GM18507 (cell line): ENCODE data around the gene SCNN1A.
A peak's percentile ranks its signal among the peaks of the same experiment; 100 is the strongest.
"Not testable (repeated sequence)": the region's sequence is repeated elsewhere in the genome, so short reads cannot be mapped to it uniquely, and the experiment has no call there.

Experiments
- DNase-seq: peaks from one replicate; pipeline ENCODE4 v3.0.0; 2011; ENCODE audit warnings: low read depth; ENCODE audit not compliant: insufficient read length; ENCODE audit errors: extremely low spot score
- FAIRE-seq: peaks from 2 replicates; lab custom pipeline; 2011; peaks lifted over from hg19 to GRCh38; lab: Jason Lieb, UNC

Gene SCNN1A

DNA sequence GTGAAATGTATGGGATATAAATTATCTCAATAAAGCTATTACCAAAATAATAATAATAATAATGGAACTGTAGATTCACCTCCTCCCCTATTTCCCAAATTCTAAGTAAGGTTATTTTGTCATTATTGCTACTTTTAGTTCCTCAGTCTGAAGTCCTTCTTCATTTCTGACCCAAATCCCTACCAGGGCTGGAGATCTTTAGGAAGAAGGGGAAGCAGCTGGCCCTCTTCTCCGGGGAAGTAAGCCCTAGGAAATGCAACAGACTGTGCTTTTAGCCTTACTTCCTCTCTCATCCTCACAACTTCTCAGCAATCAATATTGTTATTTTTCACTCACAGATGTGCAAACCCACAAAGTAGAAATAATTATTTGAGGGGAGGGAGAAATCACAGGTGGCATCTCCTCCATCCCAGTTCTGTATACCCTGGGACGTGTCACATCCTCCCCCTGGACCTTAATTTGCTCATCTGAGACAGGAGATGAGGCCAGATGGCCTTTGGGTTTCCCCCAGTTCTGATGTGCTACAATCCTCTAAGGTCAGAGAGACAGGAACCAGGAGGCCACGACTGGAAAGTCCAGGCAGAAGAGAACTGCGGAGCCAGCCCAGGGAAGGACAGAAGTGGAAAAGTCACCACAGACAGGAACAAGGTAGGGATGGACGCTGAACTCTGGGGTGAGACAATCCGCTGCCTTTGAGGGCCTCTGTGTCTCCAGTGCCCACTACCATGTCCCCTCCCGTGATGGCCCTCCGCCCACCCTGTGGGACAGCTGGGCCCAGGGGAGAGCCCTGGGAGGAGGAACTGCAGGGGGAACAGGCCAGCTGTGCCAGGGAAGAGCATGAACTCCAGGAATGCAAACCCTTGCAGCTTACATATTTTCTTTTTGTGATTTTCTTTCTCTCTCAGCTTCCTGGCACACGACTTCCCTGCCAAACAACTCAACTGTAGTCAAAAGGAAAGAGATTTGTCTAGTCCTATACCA, 22.9 kb downstream of the SCNN1A start:
- FAIRE-seq (no peak), DNase-seq (no peak)

DNA sequence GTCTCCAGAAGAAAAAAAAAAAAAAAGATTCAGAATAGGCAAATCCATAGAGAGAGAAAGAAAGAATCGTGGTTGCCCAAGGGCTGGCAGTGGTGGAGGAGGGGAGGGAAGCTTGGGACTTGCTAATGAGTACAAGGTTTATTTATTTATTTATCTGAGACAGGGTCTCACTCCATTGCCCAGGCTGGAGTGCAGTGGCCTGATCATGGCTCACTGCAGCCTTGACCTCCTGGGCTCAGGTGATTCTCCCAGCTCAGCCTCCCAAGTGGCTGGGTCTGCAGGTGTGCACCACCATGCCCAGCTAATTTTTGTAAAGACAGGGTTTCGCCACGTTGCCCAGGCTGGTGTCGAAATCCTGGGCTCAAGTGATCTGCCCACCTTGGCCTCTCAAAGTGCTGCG, 23.7 kb downstream of the SCNN1A start:
- DNase-seq (no peak), FAIRE-seq (no peak)

DNA sequence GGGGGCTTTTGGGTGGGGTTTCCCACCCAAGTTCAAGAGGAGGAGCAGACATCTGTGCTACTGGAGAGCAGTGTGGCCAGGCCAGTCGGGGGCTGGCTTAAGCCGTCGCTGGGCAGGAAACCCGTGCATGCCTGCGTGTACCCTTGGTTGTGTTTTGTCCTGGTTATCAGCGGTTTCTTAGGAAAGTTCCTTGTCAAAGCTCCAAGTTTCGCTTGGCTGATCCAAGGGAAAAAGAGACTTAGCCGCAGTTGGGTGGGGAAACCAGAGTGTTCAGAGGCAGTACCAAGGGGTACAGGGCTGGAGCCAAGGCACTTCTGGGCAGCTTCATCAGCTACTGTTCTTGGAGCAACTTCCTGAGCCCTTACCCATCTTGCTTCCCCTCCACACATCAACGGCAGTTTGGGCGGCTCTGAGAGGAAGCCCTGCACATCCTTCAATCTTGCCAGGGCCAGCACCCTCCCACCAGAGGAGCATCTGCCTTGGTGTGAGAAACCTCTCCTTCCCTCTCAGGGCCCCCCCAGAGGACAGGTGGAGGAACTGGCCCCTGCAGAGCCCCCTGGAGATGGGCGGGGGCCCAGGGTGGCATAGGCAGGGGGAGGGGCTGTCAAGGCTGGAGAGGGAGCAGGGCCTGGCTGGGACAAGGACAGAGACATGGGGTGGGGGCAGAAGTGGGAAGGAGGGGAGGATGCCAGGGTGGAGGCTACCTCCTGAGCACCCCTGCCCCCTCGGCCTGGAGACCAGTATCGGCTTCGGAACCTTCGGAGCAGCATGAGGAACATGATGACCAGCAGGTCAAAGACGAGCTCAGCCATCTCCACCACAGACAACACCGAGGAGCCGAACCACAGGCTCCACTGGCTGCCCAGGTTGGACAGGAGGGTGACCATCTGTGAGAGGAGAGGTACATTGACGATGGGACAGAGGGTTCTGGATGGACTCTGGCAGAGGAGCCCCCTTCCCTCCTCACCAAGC, 27.7 kb downstream of the SCNN1A start:
- DNase-seq (no peak), FAIRE-seq (no peak)

DNA sequence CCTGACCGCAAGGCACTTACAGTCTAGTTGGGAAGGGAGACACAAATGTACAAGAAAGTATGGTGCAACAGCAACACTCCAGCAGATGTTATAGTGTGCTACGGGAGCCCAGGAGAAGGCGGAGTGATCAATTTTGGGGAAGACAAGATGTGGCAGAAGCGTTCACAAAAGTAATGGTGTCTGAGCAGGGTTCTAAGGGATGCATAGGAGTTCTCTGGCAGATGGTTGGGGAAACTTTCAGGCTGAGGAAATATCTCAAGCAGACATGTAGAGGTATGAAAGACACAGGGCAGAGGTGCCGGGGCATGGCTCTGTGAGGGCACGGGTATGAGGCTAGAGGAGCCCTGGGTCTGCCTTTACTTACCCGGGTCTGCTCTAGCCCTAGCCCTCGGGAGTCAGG, 28.4 kb downstream of the SCNN1A start:
- DNase-seq (no peak), FAIRE-seq (no peak)

DNA sequence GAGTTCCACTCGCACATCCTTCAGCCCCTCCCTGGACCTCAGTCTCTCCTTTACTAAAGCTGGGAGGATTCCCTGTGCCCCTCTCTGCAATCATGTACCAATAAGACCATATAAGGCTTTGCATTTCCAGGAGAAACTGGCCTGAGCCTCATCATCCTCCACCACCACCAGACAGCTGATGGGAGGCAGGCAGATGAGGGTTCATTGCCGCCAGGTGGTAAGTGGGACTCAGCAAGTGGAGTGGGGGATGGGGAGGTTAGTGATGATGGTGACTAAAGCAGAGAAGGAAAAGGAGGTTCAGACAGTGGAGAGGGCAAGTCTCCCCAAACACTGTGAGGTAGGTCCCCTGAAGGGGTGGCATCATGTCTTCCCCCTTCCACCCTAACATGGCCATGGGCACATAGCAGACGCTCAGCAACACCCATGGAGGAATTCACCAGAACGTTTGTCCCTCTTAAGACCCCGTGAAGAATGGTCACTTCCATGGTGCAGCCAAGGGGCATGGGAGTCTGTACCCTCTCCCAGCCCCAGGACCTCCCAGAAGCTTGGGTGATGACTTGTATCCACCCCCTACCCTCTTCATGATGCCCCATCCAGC, 29.0 kb downstream of the SCNN1A start:
- DNase-seq (no peak), FAIRE-seq (no peak)

DNA sequence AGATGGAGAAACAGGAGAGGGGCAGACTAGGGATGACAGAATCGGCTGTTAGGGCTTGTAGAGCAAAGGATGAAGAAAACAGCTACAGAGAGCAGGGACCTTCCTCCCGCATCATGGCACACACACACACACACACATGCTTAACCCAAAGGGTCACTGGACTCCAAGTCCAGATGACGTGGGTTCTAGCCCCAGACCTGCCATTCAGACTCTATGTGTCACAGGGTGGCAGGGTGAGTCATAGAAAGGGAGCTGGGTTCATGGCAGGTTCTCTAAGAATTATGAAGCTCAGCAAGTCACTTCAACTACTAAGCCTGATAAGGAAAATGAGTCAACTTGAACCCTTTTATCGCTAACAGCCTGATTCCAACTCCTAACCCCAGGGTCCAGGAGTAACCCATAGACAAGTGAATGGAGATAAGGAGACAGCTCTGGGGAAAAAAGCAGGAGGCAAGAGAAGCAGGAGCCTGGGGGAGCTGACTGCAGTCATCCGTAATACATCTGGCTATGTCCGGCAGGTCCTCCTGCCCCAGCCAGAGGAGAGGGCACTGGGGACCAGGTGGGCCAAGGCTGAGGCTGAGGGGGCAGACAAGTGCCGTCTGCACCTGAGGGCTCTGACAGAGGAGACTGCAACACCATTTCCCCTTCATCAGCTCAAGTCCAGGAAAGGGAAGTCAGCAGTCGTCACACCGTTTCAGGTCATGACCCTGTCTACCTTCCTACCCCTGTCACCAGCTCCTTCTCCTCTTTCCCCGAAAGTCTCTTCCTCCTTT, 29.9 kb downstream of the SCNN1A start:
- FAIRE-seq, result no peak
- no peak for DNase-seq

DNA sequence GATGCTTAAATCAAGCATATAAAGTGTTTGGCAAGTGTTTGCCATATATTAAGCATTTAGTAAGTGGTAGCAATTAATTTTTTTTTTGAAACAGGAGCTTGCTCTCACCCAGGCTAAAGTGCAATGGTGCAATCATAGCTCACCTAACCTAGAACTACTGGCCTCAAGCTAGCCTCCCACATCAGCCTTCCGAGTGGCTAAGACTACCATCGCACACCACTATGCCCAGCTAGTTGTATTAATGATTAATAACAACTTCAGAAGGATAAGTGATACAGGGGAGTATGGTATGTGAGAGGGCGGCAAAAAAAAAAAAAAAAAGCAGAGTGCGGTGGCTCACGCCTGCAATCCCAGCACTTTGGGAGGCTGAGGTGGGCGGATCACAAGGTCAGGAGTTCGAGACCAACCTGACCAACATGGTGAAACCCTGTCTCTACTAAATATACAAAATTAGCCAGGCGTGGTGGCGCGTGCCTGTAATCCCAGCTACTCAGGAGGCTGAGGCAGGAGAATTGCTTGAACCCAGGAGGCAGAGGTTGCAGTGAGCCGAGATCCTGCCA, 31.2 kb downstream of the SCNN1A start:
- not testable (repeated sequence) for DNase-seq, FAIRE-seq

DNA sequence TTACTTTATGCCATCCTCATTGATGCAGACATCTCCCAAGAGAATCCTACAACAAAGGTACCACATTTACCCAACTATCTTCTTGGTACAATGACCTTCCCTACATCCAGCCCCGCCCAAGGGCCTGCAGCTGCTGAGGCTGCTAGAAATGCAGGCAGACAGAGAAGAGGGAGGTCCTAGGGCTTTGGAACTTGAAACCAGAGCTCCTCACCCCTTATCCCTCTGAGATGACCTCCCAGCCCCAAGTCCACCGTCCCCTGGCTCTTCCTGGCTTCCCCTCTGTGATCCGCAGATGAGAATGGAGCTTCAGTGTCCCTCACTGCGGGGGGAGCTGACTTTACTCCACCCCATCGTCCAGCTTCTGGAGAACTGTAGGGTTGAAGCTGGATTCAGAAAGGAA, 31.8 kb downstream of the SCNN1A start:
- FAIRE-seq, result no peak
- DNase-seq, result no peak

DNA sequence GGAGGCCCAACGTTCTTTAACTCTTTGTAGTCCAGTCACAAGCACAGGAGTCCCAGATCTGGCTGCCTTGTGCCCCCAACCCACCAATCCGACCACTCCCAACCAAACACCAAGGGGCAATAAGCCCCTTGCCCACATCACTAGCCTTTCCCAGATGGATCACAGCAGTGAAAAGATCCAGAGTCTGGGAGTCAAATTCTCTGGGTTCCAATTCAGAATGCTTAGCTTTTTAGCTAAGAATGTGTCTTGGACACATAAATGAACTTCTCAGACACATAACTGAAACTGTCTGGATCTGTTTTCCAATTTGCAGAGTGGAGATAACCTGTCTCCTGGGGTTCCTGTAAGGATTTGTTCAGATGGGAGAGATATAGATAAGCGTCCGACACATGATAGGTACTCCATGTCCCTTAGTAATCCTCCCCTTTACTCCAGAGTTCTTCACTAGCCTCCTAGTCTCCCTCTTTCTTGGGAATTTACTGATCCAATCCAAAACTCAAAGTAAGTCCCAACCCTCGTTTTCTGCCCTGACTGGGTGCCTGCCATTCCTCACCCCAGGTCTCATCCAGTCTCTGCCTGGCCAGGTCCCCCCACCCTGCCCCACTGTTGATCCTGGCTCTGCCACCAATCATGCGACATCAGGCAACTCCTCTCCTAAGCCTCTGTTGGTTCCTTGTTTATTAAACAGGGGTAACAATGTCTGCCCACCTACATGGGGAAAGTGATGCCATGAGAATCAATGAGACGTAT, 33.0 kb downstream of the SCNN1A start:
- DNase-seq, result no peak
- FAIRE-seq, result no peak

DNA sequence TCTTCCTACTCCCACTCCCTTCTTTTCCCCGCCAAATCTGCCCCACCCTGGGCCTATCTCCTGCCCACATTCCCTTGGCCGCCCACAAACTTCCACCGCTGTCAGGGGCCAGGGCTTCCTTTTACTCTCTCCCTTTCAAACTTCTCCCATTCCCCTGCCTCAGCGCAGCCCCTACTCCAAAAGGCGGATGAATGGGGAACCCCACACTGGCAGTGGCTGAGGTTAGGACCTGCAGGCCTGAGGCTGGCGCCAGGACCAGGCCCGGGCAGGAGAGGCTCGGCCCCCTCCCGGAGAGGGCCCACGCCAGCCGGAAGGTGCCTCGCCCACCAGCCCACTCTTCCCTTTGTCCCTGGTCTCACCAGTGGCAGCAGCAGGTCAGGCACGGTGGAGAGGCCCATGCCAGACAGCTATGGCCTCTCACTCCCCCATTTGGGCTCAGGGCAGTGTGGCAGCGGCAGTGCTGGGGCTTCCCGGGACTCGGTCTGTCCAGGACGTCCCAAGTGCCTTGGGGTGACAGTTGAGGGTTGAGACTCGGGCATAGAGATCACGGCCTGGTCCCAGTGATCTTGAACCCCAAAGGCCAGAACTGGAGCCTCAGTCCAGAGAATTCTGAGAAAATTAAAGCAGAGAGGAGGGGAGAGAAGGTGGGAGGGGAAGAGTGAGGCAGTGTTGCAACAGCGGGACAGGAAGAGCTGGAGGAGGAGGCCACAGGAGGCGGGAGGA, 33.8 kb downstream of the SCNN1A start, which contains the start of gene TNFRSF1A:
TNFRSF1A (minus strand) TSS at position 660 of the 723 bp plus-strand sequence; CDS start at position 398, 262 bp downstream.
- FAIRE-seq (peak; percentile 50), DNase-seq (no peak)

DNA sequence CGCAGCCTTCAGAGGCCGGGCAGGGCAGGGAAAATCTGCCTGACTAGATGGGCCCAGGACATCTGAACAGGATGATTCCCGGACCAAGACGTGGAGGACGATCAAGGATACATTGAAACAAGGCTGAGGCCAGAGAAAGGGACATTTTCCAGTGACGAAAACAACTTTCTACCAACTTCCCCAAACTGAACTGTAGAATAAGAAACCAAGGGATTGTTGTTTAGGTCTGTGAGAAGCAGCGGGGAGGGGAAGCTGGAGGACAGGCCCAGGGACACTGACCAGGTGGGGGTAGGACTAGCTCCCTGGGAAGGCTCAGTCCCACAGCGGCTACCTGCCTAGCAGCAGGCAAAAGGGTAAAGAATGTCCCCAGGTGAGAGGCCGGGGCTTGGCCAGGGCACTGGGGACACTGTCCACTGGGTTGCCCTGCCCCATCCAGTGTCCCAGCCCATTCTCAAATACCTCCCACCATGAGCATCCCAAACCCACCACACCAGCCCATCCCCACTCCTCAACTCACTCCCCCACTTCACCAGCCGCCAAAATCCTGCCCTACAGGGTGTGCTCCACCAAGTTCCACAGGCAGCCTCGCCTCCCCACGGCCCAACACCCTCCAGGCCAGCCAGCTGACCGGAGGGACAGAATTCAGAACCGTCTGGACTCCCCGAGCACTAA, 34.5 kb downstream of the SCNN1A start:
- no peak for FAIRE-seq
- no peak for DNase-seq

DNA sequence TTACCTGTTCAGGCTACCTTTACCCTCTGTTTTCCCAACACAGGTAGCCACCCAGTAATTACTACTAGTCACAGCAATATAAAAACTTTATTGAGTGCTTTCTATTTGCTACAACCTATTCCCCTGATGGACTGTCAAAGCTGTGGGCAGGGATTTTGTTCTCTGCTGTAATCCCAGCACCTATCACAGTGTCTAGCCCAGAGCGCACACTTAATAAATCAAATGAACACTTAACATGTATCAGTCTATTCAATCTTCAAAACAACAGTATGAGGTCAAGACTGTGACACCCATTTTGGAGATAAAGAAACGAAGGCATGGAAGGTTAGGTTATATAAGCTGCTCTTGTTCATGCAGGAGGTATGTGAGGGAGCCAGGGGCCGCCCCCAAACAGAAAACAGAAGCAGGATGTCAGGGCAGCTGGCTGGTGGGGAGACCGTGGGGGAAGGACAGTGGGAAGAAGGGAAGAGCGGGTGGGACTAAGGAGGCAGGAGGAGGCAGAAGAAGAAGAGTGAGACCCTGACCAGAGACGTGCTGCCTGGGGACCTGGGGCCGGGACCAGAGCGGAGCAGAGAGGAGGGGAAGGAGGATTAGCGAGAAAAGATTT, 35.2 kb downstream of the SCNN1A start:
- DNase-seq (no peak), FAIRE-seq (no peak)

DNA sequence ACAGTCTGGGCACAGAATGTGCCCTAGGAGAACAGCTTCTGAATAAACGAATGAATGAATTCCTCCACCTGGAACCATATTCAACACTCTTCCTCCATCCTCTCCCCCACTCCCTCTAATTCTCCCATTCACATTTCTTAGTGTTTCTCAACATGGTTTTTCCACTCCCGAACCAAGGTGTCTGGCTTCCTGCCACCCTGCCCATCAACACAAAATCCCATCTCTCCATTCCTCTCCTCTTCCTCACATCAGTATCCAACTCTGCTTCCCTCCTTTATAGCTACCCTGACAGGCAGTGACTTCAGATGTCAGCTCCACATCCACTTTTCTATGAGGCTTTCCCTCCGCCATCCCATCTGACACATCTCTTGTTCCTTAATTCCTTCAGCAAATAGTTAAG, 36.4 kb downstream of the SCNN1A start:
- DNase-seq (no peak), FAIRE-seq (no peak)

DNA sequence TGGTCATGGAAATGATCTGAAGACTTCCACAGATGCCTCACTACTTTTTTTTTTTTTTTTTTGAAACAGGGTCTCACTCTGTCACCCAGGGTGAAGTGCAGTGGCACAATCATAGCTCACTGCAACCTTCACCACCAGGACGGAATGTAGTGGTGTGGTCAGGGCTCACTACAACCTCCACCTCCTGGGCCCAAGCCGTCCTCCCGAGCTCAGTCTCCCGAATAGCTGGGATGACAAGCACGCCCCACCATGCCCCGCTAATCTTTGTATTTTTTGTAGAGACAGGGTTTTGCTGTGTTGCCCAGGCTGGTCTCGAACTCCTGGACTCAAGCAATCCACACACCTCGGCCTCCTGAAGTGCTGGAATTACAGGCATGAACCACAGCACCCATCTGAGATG, 36.8 kb downstream of the SCNN1A start:
- FAIRE-seq, DNase-seq: not testable (repeated sequence)

DNA sequence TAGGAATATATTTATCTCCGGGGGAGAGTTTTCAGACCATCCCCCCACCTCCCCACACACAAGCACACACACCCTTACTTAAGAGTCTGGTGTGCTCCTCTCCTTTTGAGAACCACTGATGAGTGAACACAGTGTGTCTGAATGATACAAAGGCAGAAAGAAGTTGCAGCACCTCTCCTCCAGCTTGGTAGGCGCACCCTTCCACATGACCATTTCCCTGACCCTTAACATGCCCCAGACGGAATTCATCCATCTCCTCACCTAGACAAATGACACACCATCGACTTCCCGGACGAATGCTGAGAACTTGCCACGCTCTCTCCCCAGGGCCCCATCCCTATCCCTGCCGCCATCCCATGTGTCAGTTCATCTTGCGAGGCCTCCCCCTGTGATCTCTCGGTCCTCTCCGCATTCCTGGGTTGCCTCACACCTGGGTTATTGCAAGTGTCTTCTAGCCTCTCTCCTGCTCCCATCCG, 37.4 kb downstream of the SCNN1A start:
- no peak for FAIRE-seq

More for the DNA sequence above, 37.4 kb downstream of the SCNN1A start:
- no peak for DNase-seq
